Stimulated activated naive CD4-positive, alpha-beta T cell treated with Interleukin-2 at 50 U/mL for 16 hours (primary cell): ENCODE data around the gene LIG4.

Experiments used
- DNase-seq: peaks from one replicate; lab custom pipeline; 2025; lab: John Stamatoyannopoulos, UW

LIG4 gene

DNA sequence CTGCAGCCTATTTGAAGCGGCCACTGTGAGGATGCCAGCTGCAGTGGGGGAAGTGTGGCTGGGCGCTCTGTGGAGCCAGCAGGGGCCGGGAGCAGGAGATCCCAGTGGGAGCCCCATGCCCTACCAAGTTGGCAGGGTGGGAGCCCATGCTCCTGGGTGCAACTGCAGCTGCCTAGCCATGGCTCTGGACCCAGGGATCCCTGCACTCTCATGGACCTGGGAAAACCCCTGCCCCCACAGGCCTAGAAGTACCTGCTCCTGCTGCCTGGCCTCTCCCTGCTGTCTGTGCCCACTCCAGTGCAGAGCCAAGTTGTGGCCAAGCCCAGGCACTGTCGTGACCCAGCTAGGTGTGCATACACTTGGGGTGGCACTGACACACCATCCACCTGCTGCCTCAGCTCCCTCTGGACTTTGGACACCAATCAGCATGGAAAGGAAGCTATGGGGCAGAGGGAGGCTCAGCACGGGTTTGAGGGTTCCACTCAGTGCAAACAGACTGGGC, 20.9 kb downstream of the LIG4 start:
- DNase-seq, result no peak

DNA sequence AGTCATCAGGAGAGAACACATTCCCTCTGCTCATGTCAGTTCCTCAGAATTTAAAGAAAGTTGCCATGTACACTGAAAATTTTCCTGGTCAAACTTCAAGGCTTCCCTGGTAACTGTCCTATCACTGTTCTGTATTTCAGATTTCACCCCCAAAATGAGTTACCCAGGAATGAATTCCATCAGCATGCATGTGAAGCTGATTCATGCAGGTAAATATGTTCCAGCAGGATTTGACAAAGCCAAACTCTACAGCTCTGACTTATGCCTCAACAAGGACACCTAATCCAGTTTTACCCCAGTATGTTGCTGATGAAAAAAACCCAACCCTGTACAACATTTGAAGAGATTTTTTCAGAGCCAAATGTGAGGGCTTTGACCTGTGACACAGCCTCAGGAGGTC, 21.5 kb downstream of the LIG4 start:
- DNase-seq, result no peak

DNA sequence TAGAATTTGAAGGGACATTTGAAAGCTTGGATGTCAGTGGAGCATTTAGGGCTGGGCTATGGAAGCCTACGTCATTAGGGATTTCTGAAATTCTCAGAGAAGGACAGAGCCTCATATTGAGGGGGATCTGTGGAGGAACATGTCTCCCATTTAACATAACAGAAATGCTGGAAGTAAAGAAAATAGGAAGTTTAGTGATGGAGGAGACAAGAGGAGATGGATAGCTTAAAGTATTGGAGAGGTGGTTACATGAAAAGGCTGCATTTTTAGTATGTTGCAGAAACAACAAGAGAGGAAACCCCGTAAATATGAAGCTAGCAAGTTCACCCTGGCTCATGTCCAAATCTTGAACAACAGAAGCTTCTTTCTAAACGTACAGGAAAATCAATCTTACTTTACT, 24.4 kb downstream of the LIG4 start:
- no peak for DNase-seq

DNA sequence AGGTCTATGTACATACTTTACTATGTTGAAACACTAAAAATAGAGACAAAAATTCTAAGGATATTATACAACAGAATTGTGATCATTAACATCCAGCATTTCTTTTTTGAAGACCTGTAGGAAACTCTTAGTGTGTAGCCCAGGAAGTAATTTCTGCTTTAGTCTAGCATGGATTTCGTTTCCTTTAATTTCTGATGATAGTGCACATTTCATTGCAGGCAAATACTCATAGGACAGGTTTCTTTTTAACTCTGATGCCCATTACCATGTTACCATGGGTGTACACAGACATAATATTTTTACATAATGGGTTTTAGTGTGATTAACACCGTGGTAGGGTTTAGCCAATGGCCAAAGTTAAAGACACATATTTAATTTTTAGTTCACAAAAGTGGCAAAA, 27.1 kb downstream of the LIG4 start:
- DNase-seq, result no peak

DNA sequence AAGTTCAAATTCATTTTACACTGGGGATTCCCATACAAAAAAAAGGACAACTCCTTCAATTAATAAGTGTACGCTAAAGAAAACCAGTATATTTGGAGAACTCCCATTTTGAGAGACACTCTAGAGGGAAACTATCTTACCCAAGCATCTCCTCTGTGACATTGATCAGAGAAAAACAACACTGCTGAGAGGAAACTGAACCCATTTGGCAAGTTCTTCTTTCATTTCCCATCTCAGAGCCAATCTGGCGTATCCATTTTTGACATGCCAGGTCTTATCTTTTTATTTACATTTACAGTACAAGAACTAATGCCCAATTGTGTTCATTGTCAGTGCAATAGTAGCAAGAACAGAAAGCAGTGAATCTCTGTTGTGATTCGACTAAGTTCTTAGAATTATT, 30.1 kb downstream of the LIG4 start:
- DNase-seq, result no peak

DNA sequence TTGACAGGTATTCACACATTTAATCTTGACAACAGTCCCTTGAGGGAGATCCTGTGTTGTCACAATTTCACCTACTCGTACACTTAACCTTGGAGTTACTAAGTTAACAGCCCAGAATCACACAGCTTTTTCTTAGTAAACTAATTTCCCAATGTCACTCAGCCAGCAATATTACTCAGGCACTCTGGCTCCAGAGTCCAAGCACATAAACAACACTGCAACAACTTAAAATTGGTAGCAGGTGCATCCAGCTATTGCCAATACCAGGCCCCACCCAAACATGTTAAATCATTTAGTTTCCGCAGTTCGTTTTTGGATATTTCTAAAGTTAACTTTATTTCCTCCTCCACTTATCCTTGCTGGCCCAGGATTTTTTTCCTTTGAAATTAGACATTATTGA, 32.7 kb downstream of the LIG4 start:
- DNase-seq, result no peak

DNA sequence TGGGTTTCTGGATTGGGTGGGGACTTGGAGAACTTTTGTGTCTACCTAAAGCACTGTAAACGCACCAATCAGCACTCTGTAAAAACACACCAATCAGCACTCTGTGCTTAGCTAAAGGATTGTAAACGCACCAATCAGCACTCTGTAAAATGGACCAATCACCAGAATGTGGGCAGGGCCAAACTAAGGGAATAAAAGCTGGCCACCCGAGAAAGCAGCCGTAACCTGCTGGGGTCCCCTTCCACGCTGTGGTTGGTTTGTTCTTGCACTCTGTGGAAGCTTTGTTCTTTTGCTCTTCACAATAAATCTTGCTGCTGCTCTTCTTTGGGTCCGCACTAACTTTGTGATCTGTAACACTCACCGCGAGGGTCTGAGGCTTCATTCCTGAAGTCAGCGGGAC, 37.3 kb downstream of the LIG4 start:
- DNase-seq, result no peak

DNA sequence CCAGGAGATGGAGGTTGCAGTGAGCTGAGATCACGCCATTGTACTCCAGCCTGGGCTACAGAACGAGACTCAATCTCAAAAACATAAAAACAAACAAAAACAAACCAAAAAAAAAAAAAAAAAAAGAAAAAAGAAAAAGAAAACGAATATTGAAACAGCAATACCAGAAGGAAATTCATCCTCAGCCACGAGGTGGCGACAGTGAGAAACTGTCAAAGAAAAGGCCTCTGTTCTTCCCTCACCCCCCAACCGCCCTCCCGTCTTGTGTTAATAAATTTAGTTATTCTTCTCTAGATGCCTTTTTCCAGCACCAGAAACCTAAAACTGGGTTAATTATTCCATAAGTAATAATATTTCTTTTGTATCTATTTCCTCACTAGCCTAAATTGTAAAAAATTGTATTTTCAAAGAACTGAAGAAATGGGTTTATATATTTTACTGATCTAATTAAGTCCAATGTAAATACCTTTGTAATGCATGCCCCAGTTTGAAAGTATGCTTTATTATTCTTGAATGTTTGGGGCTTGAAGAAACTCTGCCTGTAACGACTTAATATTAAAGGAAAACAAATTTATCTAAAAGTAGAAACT, 38.6 kb downstream of the LIG4 start:
- DNase-seq, result peak; percentile 53

DNA sequence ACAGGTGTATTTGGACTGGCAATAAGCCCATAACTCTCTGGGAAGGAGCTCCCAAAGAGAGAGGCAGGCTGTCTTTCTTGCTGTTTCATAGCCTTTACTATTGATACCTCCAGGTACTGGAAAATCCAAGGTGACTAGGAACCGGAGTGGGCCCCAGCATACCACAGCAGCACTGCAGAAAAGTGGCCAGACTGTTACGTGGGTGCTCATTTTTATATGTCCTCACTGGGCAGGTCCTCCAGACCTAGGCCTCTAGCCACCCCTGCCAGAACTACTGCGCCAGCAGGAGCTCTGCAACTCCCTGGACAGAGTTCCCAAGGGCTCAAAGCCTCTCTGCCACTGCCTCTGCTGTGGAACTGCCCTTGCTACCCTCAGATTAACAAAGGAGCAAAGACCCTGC, 46.4 kb downstream of the LIG4 start:
- no peak for DNase-seq

DNA sequence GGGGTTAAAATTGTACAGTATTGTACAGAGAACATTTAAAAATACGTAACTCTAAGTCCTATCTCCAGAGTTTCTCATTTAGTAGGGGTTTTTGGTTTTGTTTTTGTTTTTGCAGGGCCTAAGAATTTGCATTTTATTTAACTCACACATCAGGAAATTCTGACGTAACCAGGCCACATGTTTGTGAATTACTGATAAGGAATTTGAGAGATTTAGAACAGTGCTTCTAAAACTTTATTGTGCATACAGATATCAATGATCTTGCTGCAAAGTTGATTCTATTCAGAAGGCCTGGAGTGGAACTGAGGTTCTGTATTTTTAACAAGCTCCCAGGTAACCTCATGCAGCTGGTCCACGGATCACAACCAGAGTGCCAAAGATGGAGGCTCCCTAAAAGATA, 49.3 kb downstream of the LIG4 start:
- no peak for DNase-seq

DNA sequence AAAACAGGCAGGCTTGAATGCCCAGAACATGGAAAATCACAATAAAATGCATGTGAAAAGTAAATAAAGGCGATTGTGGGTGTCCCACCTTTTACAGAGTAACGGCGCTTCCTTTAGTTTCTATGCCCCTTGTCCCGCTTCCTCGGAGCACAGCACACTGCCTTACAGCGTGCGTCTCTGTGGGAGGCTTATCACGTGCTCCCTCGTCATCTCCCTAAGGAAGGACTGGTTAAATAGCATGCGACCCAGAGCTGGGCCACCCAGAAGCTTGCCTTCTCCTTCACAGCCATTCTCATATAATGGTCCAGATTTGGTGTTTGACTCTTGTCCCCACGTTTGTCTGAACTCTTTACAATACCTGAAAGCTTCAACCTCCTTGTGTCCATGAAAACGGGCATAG, 56.6 kb downstream of the LIG4 start:
- DNase-seq, result no peak
